WERI-Rb-1 (cell line): ENCODE data around the gene UBASH3B.
"Not testable (repeated sequence)": the region's sequence is repeated elsewhere in the genome, so short reads cannot be mapped to it uniquely, and the experiment has no call there.

Experiments
- DNase-seq: peaks from one replicate; pipeline ENCODE4 v3.0.0-alpha.2; 2020
- H3K27ac ChIP-seq: fragments of 250-450 bp; sonication (Bioruptor Pico); 2 replicates; pipeline ENCODE4 v1.5.1; 2020; ENCODE audit warnings: mild to moderate bottlenecking, moderate library complexity
- H3K27me3 ChIP-seq: fragments of 250-450 bp; sonication (Bioruptor Pico); 2 replicates; pipeline ENCODE4 v1.5.1; 2021; ENCODE audit warnings: mild to moderate bottlenecking, low read depth, moderate library complexity; ENCODE audit not compliant: insufficient read depth, severe bottlenecking
- H3K36me3 ChIP-seq: fragments of 250-450 bp; sonication (Bioruptor Pico); 2 replicates; pipeline ENCODE4 v1.5.1; 2020; ENCODE audit warnings: mild to moderate bottlenecking, moderate library complexity
- H3K4me3 ChIP-seq: 2 replicates; pipeline ENCODE4 v1.5.1; 2011; ENCODE audit warnings: low read depth, mild to moderate bottlenecking, control low read depth, low read length
- H3K9me3 ChIP-seq: fragments of 250-450 bp; sonication (Bioruptor Pico); 2 replicates; pipeline ENCODE4 v1.5.1; 2021; ENCODE audit warnings: mild to moderate bottlenecking, moderate library complexity; ENCODE audit not compliant: severe bottlenecking
- CTCF ChIP-seq: IDR thresholded peaks from 2 replicates; pipeline ENCODE4 v1.5.1; 2011; ENCODE audit warnings: low read depth, mild to moderate bottlenecking, control low read depth, inconsistent platforms, low read length

The UBASH3B gene

DNA sequence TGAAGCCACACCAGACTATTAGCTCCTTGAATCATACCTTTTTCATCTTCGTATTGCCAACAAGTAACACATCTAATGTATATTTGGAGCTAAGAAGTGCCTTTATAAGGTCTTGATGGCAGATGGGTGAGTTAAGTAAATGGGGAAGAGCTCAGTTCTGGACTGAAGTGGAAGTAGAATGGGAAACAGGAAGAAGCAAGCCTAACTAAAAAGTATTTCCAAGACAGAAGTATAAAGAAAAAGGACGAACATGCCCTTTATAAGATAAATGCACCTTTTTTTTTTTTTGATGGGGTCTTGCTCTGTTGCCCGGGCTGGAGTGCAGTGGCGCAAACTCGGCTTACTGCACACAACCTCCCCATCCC lies 197.3 kb downstream of the UBASH3B start:
- no peak overlapping the region for H3K4me3 ChIP-seq
- H3K27me3 ChIP-seq: peaks cover 10% of the 10 kb centered on the region
- DNase-seq: no peak
- no peaks in the 10 kb centered on the region for H3K9me3 ChIP-seq
- no peak overlapping the region for H3K27ac ChIP-seq
- TF ChIP-seq CTCF: no peak
- no peaks in the 10 kb centered on the region for H3K36me3 ChIP-seq

DNA sequence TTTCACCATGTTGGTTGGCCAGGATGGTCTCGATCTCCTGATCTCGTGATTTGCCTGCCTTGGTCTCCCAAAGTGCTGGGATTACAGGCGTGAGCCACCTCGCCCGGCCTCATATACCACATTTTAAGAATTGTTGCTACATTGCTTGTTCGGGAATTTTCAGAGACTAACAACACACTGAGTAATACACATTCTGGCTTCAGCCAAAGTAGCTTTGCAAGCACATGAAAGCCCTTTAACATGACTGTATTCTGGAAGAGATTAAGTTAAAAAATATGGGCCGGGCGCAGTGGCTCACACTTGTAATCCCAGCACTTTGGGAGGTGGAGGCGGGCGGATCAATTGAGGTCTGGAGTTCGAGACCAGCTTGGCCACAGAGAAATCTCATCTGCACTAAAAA lies 197.7 kb downstream of the UBASH3B start:
- DNase-seq: no peak

DNA sequence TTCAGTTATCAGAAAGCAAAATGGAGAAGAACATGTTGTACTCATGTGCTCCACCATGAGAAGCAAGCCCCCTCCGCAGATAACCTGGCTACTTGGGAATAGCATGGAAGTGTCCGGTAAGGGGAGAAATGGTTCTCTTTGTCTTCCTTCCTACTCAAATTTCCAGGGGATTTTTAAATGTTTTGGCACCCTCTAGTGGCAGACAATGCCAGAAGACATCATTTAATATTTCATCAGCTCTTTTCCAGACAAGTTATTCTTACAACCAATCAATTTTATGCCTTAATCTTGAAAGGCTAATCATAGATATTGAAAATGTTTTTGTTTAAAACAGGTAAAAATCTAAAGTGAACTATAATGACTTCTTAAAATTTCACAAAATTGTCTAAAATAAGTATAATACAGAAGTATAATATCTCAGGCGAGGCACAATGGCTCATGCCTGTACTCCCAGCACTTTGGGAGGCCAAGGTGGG lies 198.5 kb downstream of the UBASH3B start:
- Histone ChIP-seq H3K27ac (no peak overlapping the region), H3K36me3 (no peaks in the 10 kb centered on the region), H3K4me3 (no peak overlapping the region), H3K27me3 (peaks cover 4% of the 10 kb centered on the region), H3K9me3 (no peaks in the 10 kb centered on the region)
- peak; percentile 47 for DNase-seq
- peak; percentile 52 for TF ChIP-seq CTCF

More for the DNA sequence above, 197.7 kb downstream of the UBASH3B start:
- Histone ChIP-seq H3K36me3 (no peaks in the 10 kb centered on the region), H3K9me3 (no peaks in the 10 kb centered on the region), H3K27me3 (peaks cover 5% of the 10 kb centered on the region), H3K4me3 (no peak overlapping the region), H3K27ac (no peak overlapping the region)
- TF ChIP-seq CTCF: no peak

DNA sequence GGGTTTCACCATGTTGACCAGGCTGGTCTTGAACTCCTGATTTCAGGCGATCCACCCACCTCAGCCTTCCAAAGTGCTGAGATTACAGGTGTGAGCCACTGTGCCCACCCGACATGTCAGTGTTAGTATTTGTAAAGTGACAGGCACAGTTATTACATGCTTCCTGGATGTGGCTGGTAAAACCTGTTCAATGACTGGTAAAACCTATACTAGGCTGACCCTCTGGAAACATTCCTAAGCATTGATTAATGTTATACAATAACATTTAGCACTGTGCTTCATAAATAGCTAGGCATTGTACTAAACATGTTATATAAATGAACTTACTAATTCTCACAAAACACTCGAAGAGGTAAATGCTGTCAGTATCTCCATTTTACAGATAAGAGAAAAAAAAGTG lies 206.1 kb downstream of the UBASH3B start:
- TF ChIP-seq CTCF: no peak
- H3K9me3 ChIP-seq: no peaks in the 10 kb centered on the region
- no peaks in the 10 kb centered on the region for H3K36me3 ChIP-seq
- no peaks in the 10 kb centered on the region for H3K27me3 ChIP-seq
- no peak for DNase-seq
- no peak overlapping the region for H3K27ac ChIP-seq
- no peak overlapping the region for H3K4me3 ChIP-seq

DNA sequence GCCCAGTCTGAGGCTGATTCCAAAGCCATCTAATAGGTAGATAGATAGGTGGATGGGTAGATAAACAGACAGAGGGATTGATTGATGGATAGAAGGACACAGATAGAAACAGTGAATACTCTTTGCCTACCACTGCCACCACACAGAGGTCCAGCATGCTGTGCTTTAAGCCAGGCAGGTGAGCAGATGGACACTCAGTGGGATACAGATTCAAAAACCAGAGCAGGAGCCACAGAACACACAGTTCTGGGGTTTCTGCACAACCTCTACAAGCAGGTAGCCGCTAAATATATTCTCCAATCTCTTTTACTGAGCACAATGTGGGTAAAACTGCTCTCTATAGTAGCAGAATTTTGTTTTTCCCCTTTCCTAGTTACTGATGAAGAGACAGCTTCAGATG lies 206.6 kb downstream of the UBASH3B start:
- no peaks in the 10 kb centered on the region for H3K9me3 ChIP-seq
- H3K36me3 ChIP-seq: no peaks in the 10 kb centered on the region
- TF ChIP-seq CTCF: no peak
- no peak overlapping the region for H3K27ac ChIP-seq
- no peaks in the 10 kb centered on the region for H3K27me3 ChIP-seq
- no peak overlapping the region for H3K4me3 ChIP-seq
- no peak for DNase-seq

DNA sequence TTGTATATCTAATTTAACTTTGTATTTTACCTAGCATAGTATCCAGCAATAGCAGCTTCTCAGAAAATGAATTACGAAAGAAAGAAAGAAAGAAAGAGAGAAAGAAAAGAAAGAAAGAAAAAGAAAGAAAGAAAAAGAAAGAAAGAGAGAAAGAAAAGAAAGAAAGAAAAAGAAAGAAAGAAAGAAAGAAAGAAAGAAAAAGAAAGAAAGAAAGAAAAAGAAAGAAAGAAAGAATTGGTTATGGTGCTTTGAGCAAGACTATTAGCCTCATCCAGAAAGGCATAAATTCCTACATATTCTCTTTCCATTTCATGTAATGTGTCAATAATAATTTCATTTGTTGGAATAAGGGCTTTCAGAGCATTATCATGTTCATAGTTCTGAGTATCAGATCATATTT lies 207.6 kb downstream of the UBASH3B start:
- not testable (repeated sequence) for H3K9me3 ChIP-seq, H3K27ac ChIP-seq, H3K27me3 ChIP-seq, DNase-seq, H3K36me3 ChIP-seq, H3K4me3 ChIP-seq
